ACHN (cell line): ENCODE measurements around the gene CD86.
A peak's percentile ranks its signal among the peaks of the same experiment; 100 is the strongest.
"Not testable (repeated sequence)": the region's sequence is repeated elsewhere in the genome, so short reads cannot be mapped to it uniquely, and the experiment has no call there.

Experiments used
- DNase-seq: peaks from one replicate; pipeline ENCODE4 v3.0.0-alpha.2; 2015
- in situ Hi-C: cut with HindIII; loops from 2 replicates; pipeline ENCODE4 v1.10.0; 2017; ENCODE audit warnings: low sequenced_read_pairs, low pct_ligation_motif_present, low pct_unique_long_range_greater_than_20kb

CD86 gene

DNA sequence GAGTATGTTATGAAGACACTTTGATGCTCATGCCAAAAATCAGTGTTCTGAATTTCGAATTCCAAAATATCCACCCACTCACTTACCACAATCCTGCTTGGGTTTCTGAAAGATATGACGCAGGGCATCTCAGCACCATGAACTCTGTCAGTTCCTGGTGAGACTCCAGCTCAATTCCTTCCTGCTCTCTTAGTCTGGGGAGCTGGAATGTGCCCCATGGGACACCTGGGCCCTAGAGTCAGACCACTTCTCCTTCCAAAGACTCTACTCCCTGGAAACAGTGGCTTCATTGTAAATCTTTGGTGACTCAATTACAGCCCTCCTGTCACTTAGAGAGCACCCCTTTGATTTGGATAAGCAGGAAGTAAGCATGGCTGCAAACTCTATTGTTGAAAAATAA lies 50.5 kb downstream of the CD86 start:
- in situ Hi-C loops, result no loop called here
- no peak for DNase-seq

DNA sequence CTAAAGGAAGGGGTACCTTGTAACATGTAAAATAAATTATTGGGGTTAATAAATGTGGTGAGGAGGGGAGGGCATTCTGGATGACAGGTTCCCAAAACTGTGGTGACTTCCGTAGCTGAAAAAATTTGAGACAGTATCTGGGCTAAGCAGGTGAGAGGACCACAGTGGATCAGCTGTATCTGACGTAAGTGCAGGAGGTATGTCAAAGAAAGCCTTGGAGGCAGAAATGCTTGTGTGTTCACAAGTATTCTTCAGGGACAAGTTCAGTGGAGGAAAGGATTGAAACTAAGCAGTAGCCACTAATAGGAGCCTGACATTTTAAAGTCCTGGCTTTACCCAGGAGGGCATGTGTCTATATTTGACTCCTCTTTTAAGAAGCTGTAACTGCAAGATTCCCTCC lies 52.0 kb downstream of the CD86 start:
- in situ Hi-C loops, result no loop called here
- no peak for DNase-seq

DNA sequence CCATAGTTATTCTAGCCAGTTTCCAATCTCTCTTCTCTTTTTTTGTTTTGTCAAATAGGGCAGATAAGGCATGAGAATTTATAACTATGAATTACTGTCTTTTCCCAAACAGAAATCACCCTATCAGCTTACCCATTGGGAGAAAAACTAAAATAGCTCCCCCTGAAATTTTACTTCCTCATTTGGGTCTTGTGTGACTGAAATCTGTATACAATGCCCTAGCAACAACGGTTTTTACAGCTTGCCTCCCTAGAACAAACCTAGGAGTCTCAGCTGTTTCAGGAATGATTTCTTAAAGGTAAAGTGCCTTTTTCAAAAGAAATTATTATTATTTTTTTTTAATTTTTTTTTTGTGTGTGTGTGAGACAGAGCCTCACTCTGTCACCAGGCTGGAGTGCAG lies 56.8 kb downstream of the CD86 start:
- in situ Hi-C loops, result no loop called here
- no peak for DNase-seq

DNA sequence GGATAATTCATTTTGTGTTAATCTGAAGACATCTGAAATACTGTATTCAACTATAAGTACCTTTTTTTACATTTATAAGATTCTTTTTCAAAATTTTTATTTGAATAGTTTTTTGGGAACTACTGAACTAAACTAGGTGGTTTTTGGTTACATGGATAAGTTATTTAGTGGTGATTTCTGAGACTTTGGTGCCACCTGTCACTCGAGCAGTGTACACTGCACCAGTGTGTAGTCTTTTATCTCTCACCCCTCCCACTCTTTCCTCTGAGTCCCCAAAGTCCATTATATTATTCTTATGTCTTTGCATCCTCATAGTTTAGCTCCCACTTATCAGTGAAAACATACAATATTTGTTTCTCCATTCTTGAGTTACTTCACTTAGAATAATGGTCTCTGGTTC lies 57.6 kb downstream of the CD86 start:
- in situ Hi-C loops, result no loop called here
- no peak for DNase-seq

DNA sequence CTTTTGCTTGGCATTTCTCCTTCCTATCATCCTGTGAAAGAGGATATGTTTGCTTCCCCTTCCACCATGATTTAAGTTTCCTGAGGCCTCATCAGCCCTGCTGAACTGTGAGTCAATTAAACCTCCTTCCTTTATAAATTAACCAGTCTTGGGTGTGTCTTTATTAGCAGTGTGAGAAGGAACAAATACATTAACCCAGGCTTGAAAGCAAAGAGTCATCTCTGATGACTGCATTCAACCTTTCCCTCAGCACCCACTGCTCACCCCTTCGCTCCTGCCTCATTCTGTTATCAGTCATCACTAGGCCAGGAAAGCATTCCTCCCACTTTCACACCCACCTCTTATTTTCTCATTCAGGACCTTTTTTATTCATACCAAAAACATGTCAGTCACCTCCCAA lies 68.7 kb downstream of the CD86 start:
- DNase-seq, result no peak
- in situ Hi-C loops, result no loop called here

DNA sequence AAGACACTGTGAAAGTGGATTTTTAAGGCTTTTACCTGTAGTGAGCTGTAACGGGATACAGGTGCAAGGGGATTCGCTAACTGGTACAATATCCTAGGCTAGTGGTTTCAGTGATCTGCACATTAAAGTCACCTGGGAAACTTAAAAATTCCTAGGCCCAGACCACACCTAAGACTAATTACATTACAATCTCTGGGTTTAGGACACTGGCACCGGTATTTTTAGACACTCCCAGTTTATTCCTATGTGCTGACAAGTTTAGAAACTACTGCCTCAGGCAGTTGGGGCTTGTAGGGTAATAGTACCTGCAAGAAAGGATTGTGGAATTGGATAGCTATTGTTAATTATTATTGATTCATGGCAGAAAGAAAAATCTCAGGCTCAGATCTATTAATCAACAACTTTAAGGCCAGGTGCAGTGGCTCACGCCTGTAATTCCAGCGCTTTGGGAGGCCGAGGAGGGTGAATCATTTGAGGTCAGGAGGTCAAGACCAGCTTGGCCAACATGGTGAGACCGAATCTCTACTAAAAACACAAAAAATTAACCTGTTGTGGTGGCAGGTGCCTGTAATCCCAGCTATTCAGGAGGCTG lies 77.9 kb downstream of the CD86 start:
- DNase-seq, result peak; percentile 74
- in situ Hi-C loops, result no loop called here

DNA sequence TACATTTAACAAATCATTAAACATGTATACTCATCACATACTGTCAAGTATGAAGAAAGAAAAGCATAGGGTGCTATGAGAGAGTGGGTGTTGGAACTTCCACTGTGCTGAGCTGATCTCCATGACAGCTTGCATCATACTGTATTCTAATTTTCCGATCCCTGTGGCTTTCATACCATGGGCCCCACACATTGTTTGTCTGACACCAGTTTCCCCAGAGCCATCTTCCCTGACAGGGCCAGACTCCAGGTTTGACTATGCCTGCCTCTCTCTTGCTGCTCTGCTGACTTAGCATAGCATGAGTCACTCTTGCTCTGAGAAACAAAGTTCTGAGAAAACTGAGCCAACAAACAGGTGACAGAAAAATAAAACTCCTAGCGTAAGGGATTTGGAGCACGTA lies 91.3 kb downstream of the CD86 start:
- DNase-seq, result no peak
- in situ Hi-C loops, result no loop called here

DNA sequence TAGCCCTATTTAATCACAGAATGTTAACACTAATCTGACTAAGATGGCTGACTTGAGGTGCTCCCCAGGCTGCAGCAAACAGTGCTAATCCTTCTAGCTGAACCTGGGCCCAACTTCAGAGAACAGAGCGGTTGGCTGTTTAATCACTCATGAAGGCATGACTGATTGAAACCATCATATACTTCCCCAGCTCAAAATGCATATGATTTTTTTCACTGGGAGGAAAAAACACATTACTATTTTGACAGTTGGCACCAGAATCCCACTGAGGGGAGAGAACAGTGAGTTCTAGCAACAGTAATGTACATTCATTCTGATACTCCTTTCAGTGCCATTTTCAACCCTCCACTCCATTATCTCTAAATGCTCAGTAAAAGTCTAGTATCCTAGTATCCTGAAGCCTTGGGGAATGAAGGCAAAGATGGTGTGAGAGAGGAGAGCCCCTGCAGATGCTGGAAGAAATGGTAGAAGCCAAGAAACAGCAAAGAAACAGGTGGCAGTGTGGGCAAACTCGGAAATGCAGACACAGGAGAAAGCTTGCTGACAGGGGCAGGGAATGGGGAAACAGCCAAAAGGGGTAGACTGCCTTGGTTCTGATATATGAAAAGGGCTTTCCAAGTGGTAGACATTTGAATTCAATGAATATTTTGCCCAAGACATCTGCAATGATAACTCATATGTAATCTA lies 93.9 kb downstream of the CD86 start:
- no peak for DNase-seq
- in situ Hi-C loops, result no loop called here

DNA sequence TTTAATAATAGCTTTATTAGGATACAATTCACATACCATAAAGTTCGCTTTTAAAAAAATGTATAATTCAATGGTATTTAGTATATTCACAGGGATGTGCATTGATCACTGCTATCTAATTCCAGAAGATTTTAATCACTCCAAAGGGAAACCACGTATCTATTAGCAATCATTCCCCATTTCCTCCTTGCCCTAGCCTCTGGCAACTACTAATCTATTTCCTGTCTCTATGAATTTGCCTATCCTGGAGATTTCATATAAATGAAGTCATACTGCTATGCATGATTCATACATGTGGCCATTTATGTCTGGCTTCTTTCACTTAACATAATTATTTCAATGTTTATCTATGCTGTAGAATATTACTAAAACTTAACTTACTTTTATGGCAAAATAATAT lies 96.3 kb downstream of the CD86 start:
- in situ Hi-C loops, result no loop called here
- no peak for DNase-seq

DNA sequence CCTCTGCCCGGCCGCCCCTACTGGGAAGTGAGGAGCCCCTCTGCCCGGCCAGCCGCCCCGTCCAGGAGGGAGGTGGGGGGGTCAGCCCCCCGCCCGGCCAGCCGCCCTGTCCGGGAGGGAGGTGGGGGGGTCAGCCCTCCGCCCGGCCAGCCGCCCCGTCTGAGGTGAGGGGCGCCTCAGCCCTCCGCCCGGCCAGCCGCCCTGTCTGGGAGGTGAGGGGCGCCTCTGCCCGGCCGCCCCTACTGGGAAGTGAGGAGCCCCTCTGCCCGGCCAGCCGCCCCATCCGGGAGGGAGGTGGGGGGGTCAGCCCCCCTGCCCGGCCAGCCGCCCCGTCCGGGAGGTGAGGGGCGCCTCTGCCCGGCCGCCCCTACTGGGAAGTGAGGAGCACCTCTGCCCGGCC lies 109.8 kb downstream of the CD86 start:
- in situ Hi-C loops, result not testable (repeated sequence)

DNA sequence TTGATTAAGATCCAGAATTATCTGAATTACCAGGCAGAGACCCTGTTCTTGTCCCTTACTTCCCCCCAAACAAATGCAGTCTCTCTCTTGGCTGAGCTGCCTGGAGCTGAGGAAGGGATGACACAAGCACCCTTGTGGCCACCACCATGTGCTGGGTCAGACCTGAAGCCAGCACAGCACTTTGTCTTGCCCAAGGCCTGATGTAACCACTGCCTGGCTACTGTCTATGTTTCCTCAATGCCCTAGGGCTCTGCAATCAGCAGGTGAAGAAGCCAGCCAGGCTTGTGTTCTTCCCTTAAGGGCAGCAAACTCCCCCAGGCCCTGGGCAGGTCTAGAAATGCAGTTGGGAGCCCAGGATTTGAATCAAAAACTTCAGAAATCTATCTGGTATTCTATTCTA lies 112.5 kb downstream of the CD86 start:
- DNase-seq, result no peak
- in situ Hi-C loops, result no loop called here

More for the DNA sequence above, 109.8 kb downstream of the CD86 start:
- not testable (repeated sequence) for DNase-seq

DNA sequence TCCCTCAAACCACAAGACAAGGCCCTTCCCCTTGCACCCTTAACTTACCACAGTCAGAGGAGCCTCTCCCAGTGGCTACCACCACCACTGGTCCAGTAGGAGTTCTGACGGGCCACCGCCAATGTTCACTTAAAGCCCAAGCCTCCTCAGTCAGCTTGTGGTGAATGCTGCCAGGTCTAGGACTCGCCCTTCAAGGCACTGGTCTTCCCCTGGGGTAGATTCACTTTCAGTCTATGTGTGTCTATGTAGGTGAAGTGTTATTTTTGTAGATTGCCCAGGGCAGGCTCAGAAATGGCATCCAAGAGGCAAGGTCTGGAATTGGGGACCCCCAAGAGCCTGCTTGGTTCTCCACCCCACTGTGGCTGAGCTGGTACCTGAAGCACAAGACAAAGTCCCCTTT lies 112.9 kb downstream of the CD86 start:
- in situ Hi-C loops, result no loop called here
- no peak for DNase-seq

DNA sequence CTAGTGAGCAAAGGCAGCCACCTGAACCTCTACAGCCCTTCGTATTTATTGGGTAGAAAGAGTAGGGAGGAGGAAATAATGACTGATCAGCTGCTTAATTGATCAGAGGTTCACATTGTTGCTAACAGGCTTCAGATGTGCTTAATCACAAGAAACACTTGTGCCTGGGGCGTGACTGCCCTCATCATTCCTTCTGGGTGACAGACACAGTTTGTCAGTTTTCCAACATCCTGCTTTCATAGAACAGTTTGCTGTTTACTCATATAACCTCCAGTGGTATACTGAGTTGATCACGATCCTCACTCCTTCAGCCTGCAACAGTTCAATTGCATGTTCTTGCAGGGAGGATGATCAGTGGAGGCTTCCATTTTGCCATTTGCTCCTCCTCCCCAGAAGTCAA lies 114.7 kb downstream of the CD86 start:
- DNase-seq, result no peak
- in situ Hi-C loops, result no loop called here
